GM23338 (cell line): Measurements from ENCODE around the gene KRTAP13-3. TPM values are rescaled to one million over a fixed set of nuclear protein-coding genes. Genes with fewer than 3 reads are reported as not detected.

ENCODE experiments used
- ATAC-seq: fragments of 200-7000 bp; cut with Tn5 transposase; 3 replicates; pipeline ENCODE4 v1.9.1; 2020
- DNase-seq: peaks from one replicate; pipeline ENCODE4 v3.0.0-alpha.2; 2015; ENCODE audit warnings: low spot score
- H2AFZ ChIP-seq: fragments of 200-600 bp; sonication (generic); 2 replicates; pipeline ENCODE4 v1.8.0; 2016; ENCODE audit warnings: antibody characterized with exemption, mild to moderate bottlenecking, moderate library complexity
- H3F3A ChIP-seq: fragments of 200-600 bp; sonication (generic); replicated peaks from 2 replicates; pipeline ENCODE4 v1.8.0; 2017; ENCODE audit warnings: antibody characterized with exemption, mixed run types, low read depth
- H3K27ac ChIP-seq: fragments of 200-600 bp; sonication (generic); 2 replicates; pipeline ENCODE4 v1.6.1; 2016; ENCODE audit warnings: low read depth
- H3K27me3 ChIP-seq: fragments of 200-600 bp; sonication (generic); 2 replicates; pipeline ENCODE4 v1.8.0; 2016; ENCODE audit warnings: mild to moderate bottlenecking, mixed run types, moderate library complexity; ENCODE audit not compliant: insufficient read depth
- H3K36me3 ChIP-seq: fragments of 200-600 bp; sonication (generic); 2 replicates; pipeline ENCODE4 v1.8.0; 2016; ENCODE audit warnings: mild to moderate bottlenecking; ENCODE audit not compliant: insufficient read depth
- H3K4me1 ChIP-seq: fragments of 200-600 bp; sonication (generic); 2 replicates; pipeline ENCODE4 v1.8.0; 2016; ENCODE audit warnings: mild to moderate bottlenecking, moderate library complexity; ENCODE audit not compliant: insufficient read depth
- H3K4me2 ChIP-seq: fragments of 200-600 bp; sonication (generic); 2 replicates; pipeline ENCODE4 v1.7.1; 2017; ENCODE audit warnings: mixed run types
- H3K4me3 ChIP-seq: fragments of 200-600 bp; sonication (generic); 2 replicates; pipeline ENCODE4 v1.6.1; 2016; ENCODE audit warnings: mixed run types
- H3K79me2 ChIP-seq: fragments of 200-600 bp; sonication (generic); replicated peaks from 2 replicates; pipeline ENCODE4 v1.8.0; 2017; ENCODE audit warnings: mild to moderate bottlenecking; ENCODE audit not compliant: insufficient read depth
- H3K9me2 ChIP-seq: fragments of 200-600 bp; sonication (generic); 2 replicates; pipeline ENCODE4 v1.8.0; 2017; ENCODE audit not compliant: insufficient read depth
- H4K20me1 ChIP-seq: fragments of 200-600 bp; sonication (generic); replicated peaks from 2 replicates; pipeline ENCODE4 v1.8.0; 2017; ENCODE audit warnings: mild to moderate bottlenecking; ENCODE audit not compliant: insufficient read depth
- H3K27ac Mint-ChIP-seq: 2 replicates; pipeline ENCODE4 v1.8.0; 2020; ENCODE audit warnings: inconsistent platforms, mild to moderate bottlenecking, moderate library complexity, mixed read lengths
- H3K27me3 Mint-ChIP-seq: 3 replicates; pipeline ENCODE4 v1.8.0; 2022; ENCODE audit warnings: low read depth, mild to moderate bottlenecking, moderate library complexity, mixed read lengths, inconsistent platforms; ENCODE audit not compliant: insufficient read depth, poor library complexity
- H3K36me3 Mint-ChIP-seq: 3 replicates; pipeline ENCODE4 v1.8.0; 2021; ENCODE audit warnings: low read depth, mild to moderate bottlenecking, inconsistent platforms, moderate library complexity, mixed read lengths
- H3K4me1 Mint-ChIP-seq: 3 replicates; pipeline ENCODE4 v1.8.0; 2020; ENCODE audit warnings: mild to moderate bottlenecking, inconsistent platforms, mixed read lengths
- H3K4me3 Mint-ChIP-seq: 3 replicates; pipeline ENCODE4 v1.8.0; 2021; ENCODE audit warnings: moderate library complexity, mild to moderate bottlenecking, inconsistent platforms, mixed read lengths
- H3K9me3 Mint-ChIP-seq: 3 replicates; pipeline ENCODE4 v1.8.0; 2020; ENCODE audit warnings: moderate library complexity, mild to moderate bottlenecking, inconsistent platforms, mixed read lengths
- CREB1 ChIP-seq: fragments of 250-450 bp; sonication (Bioruptor Pico); IDR thresholded peaks from 2 replicates; pipeline ENCODE4 v1.5.0; 2020; ENCODE audit warnings: low read depth, mild to moderate bottlenecking, moderate library complexity
- EZH2 ChIP-seq: fragments of 200-600 bp; sonication (generic); IDR thresholded peaks from one replicate; pipeline ENCODE4 v1.8.0; 2017; ENCODE audit warnings: antibody characterized with exemption, mild to moderate bottlenecking, low read depth; ENCODE audit not compliant: unreplicated experiment
- EZH2phosphoT487 ChIP-seq: fragments of 200-600 bp; sonication (generic); IDR thresholded peaks from one replicate; pipeline ENCODE4 v1.8.1; 2018; ENCODE audit warnings: antibody characterized with exemption; ENCODE audit not compliant: unreplicated experiment
- JUNB ChIP-seq: IDR thresholded peaks from one replicate; pipeline ENCODE4 v1.6.1; 2016; ENCODE audit warnings: antibody characterized with exemption; ENCODE audit not compliant: unreplicated experiment
- NANOG ChIP-seq: IDR thresholded peaks from 2 replicates; pipeline ENCODE4 v1.6.1; 2016; ENCODE audit warnings: antibody characterized with exemption, borderline replicate concordance
- STAT1 ChIP-seq: IDR thresholded peaks from one replicate; pipeline ENCODE4 v1.6.1; 2016; ENCODE audit warnings: antibody characterized with exemption; ENCODE audit not compliant: unreplicated experiment
- ZNF114 ChIP-seq: fragments of 250-450 bp; sonication (Bioruptor Pico); IDR thresholded peaks from 2 replicates; pipeline ENCODE4 v1.5.0; 2020; ENCODE audit warnings: mild to moderate bottlenecking, moderate library complexity
- polyA plus RNA-seq: library from polyadenylated mRNA; unstranded; fragments of >200 nt; fragmentation: Nextera tagmentation; extraction: Ambion mirVana; gene quantifications from 2 replicates; pipeline ENCODE4 v1.2.1, GENCODE V29; 2016
- total RNA-seq: library from RNA; depleted of rRNA; stranded (reverse); fragments of >200 nt; shearing (Covaris generic); gene quantifications from 2 replicates; pipeline ENCODE4 v1.2.3, GENCODE V29; 2014
- TF ChIP-seq, protein P1 (sequence below), 2 experiments: fragments of 200-600 bp in 1 of 2; sonication (generic) in 1 of 2; conservative IDR thresholded peaks; 2 replicates each; pipeline versions ENCODE4 v1.5.1 to v1.6.1; 2016 to 2017; ENCODE audit warnings: antibody characterized with exemption in 2 of 2, low read depth in 2 of 2, mild to moderate bottlenecking in 2 of 2, moderate library complexity in 1 of 2
- TF ChIP-seq, protein P2 (sequence below): fragments of 250-450 bp; sonication (Bioruptor Pico); IDR thresholded peaks from 2 replicates; pipeline ENCODE4 v1.5.0; 2020; ENCODE audit warnings: mild to moderate bottlenecking, moderate library complexity
- TF ChIP-seq, protein P3 (sequence below): IDR thresholded peaks from one replicate; pipeline ENCODE4 v1.6.1; 2018; ENCODE audit warnings: antibody characterized with exemption; ENCODE audit not compliant: unreplicated experiment

The KRTAP13-3 gene
- total and polyA plus RNA-seq, 2 experiments from 2014 or later, result not detected

DNA sequence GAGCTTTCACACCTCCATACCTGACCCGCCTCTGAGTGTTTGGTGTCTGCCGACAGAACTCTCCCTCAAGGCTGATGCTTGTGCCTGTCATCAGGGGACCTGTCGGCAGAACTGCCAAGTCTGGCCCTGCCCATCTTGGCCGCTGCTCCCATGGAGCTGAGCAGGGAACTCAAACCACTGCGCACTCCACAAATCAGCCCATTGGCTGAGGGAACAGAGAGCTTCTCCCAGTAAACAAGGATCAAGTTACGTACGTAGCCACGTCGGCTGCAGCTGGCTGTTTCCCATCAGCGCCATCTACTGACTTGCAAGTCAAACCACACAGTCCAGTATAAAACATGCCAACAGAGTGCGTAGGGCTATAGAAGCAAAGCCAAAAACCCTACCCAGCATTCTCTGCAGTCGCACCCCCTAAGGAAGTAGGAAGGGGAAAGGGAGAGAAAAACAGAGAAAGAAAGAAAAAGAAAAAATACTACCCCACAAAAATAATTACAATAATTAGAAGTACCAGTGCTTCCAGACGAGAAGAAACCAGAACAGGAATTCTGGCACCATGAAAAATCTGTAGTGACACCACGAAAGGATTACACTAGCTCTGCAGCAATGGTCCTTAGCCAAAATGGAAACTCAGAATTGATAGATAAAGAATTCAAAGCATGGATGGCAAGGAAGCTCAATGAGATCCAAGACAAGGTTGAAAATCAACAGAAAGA lies 16.8 kb downstream of the KRTAP13-3 start:
- ATAC-seq (peak; percentile 100), DNase-seq (peak; percentile 96)
- Mint-ChIP-seq H3K27ac (peak overlapping the region; percentile 91), H3K36me3 (no peaks in the 10 kb centered on the region; the same call in 2 of the 3 replicates), H3K4me1 (peaks cover 2% of the 10 kb centered on the region; the same call in 1 of the 3 replicates), H3K4me3 (peak overlapping the region; percentile 45; the same call in 2 of the 3 replicates), H3K27me3 (no peaks in the 10 kb centered on the region), H3K9me3 (peaks cover 5% of the 10 kb centered on the region)
- no peak overlapping the region for H3K27ac ChIP-seq
- peak overlapping the region; percentile 29; the same call in 1 of the 2 replicates for H3K4me2 ChIP-seq
- 0 out of 2 replicates have a peak overlapping the region, but pooled peaks have one; percentile 18 for H3K4me3 ChIP-seq
- no peaks in the 10 kb centered on the region for H3K36me3 ChIP-seq
- no peaks in the 10 kb centered on the region for H3K4me1 ChIP-seq
- no peaks in the 10 kb centered on the region for H3K27me3 ChIP-seq
- peak overlapping the region; percentile 33; the same call in 1 of the 2 replicates for H2AFZ ChIP-seq
- H4K20me1 ChIP-seq, result no peaks in the 10 kb centered on the region
- no peaks in the 10 kb centered on the region for H3F3A ChIP-seq
- no peak for TF ChIP-seq EZH2phosphoT487
- TF ChIP-seq ZNF114, result no peak
- TF ChIP-seq NANOG, result no peak
- TF ChIP-seq CREB1 (CRISPR knock-in tag), result peak; percentile 83
- no peak for TF ChIP-seq EZH2
- TF ChIP-seq, protein P1, sequence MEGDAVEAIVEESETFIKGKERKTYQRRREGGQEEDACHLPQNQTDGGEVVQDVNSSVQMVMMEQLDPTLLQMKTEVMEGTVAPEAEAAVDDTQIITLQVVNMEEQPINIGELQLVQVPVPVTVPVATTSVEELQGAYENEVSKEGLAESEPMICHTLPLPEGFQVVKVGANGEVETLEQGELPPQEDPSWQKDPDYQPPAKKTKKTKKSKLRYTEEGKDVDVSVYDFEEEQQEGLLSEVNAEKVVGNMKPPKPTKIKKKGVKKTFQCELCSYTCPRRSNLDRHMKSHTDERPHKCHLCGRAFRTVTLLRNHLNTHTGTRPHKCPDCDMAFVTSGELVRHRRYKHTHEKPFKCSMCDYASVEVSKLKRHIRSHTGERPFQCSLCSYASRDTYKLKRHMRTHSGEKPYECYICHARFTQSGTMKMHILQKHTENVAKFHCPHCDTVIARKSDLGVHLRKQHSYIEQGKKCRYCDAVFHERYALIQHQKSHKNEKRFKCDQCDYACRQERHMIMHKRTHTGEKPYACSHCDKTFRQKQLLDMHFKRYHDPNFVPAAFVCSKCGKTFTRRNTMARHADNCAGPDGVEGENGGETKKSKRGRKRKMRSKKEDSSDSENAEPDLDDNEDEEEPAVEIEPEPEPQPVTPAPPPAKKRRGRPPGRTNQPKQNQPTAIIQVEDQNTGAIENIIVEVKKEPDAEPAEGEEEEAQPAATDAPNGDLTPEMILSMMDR (conservative IDR thresholded peaks at IDR 0.05; ENCODE audit: low read depth in 2 of 2), result peak; percentile 71 to 86
- no peak for TF ChIP-seq STAT1
- TF ChIP-seq, protein P2, sequence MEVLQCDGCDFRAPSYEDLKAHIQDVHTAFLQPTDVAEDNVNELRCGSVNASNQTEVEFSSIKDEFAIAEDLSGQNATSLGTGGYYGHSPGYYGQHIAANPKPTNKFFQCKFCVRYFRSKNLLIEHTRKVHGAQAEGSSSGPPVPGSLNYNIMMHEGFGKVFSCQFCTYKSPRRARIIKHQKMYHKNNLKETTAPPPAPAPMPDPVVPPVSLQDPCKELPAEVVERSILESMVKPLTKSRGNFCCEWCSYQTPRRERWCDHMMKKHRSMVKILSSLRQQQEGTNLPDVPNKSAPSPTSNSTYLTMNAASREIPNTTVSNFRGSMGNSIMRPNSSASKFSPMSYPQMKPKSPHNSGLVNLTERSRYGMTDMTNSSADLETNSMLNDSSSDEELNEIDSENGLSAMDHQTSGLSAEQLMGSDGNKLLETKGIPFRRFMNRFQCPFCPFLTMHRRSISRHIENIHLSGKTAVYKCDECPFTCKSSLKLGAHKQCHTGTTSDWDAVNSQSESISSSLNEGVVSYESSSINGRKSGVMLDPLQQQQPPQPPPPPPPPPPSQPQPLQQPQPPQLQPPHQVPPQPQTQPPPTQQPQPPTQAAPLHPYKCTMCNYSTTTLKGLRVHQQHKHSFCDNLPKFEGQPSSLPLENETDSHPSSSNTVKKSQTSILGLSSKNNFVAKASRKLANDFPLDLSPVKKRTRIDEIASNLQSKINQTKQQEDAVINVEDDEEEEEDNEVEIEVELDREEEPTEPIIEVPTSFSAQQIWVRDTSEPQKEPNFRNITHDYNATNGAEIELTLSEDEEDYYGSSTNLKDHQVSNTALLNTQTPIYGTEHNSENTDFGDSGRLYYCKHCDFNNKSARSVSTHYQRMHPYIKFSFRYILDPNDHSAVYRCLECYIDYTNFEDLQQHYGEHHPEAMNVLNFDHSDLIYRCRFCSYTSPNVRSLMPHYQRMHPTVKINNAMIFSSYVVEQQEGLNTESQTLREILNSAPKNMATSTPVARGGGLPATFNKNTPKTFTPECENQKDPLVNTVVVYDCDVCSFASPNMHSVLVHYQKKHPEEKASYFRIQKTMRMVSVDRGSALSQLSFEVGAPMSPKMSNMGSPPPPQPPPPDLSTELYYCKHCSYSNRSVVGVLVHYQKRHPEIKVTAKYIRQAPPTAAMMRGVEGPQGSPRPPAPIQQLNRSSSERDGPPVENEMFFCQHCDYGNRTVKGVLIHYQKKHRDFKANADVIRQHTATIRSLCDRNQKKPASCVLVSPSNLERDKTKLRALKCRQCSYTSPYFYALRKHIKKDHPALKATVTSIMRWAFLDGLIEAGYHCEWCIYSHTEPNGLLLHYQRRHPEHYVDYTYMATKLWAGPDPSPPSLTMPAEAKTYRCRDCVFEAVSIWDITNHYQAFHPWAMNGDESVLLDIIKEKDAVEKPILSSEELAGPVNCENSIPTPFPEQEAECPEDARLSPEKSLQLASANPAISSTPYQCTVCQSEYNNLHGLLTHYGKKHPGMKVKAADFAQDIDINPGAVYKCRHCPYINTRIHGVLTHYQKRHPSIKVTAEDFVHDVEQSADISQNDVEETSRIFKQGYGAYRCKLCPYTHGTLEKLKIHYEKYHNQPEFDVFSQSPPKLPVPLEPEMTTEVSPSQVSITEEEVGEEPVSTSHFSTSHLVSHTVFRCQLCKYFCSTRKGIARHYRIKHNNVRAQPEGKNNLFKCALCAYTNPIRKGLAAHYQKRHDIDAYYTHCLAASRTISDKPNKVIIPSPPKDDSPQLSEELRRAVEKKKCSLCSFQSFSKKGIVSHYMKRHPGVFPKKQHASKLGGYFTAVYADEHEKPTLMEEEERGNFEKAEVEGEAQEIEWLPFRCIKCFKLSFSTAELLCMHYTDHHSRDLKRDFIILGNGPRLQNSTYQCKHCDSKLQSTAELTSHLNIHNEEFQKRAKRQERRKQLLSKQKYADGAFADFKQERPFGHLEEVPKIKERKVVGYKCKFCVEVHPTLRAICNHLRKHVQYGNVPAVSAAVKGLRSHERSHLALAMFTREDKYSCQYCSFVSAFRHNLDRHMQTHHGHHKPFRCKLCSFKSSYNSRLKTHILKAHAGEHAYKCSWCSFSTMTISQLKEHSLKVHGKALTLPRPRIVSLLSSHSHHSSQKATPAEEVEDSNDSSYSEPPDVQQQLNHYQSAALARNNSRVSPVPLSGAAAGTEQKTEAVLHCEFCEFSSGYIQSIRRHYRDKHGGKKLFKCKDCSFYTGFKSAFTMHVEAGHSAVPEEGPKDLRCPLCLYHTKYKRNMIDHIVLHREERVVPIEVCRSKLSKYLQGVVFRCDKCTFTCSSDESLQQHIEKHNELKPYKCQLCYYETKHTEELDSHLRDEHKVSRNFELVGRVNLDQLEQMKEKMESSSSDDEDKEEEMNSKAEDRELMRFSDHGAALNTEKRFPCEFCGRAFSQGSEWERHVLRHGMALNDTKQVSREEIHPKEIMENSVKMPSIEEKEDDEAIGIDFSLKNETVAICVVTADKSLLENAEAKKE (CRISPR knock-in tag), result peak; percentile 66
- no peak for TF ChIP-seq JUNB
- TF ChIP-seq, protein P3, sequence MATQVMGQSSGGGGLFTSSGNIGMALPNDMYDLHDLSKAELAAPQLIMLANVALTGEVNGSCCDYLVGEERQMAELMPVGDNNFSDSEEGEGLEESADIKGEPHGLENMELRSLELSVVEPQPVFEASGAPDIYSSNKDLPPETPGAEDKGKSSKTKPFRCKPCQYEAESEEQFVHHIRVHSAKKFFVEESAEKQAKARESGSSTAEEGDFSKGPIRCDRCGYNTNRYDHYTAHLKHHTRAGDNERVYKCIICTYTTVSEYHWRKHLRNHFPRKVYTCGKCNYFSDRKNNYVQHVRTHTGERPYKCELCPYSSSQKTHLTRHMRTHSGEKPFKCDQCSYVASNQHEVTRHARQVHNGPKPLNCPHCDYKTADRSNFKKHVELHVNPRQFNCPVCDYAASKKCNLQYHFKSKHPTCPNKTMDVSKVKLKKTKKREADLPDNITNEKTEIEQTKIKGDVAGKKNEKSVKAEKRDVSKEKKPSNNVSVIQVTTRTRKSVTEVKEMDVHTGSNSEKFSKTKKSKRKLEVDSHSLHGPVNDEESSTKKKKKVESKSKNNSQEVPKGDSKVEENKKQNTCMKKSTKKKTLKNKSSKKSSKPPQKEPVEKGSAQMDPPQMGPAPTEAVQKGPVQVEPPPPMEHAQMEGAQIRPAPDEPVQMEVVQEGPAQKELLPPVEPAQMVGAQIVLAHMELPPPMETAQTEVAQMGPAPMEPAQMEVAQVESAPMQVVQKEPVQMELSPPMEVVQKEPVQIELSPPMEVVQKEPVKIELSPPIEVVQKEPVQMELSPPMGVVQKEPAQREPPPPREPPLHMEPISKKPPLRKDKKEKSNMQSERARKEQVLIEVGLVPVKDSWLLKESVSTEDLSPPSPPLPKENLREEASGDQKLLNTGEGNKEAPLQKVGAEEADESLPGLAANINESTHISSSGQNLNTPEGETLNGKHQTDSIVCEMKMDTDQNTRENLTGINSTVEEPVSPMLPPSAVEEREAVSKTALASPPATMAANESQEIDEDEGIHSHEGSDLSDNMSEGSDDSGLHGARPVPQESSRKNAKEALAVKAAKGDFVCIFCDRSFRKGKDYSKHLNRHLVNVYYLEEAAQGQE, result no peak
- H3K79me2 ChIP-seq, result no peaks in the 10 kb centered on the region
- peaks cover 1% of the 10 kb centered on the region; the same call in 1 of the 2 replicates for H3K9me2 ChIP-seq
